ENCODE results near the gene MGAT4A.
"Not testable (repeated sequence)": the region's sequence is repeated elsewhere in the genome, so short reads cannot be mapped to it uniquely, and the experiment has no call there.

MGAT4A gene

DNA sequence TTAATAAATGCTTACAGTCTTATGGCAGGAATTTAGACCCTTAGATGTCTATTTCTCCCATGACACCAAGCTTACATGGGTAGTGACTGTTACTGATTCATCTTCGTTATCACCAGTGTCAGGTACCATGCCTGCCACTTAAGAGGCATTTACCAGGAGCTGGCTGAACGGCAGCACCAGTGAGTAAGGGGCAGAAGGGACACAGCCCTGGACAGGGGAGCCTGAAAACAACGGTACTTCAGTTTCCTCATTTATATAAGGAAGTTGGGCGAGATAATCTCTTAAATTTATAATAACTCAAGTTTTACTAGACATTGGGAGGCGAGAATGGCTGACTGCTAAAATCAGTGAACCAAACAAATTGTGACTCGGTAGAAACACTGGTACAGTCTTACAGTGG, 123.8 kb downstream of the MGAT4A start:
- no peak for DNase-seq (ENCODE audit: low read depth)

DNA sequence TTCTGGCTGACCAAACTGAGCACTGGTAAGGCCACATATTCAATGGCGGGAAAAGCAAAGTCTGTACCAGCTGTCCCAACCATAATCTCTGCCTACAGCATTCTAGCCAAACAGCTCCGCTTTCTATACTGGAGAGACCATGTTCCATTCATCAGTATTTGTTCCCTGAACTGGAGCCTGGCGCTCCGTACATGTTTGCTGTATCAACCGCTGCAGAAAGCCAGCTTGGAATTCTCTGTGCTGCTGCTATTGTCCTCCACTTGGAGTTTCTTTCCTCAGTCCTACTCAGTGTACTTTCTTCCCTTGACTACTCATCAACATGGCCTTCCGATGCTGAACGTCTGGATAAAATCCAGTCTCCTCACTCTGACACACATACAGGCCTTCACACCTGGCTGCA, 124.5 kb downstream of the MGAT4A start:
- no peak for DNase-seq (ENCODE audit: low read depth)

- no peak for DNase-seq (ENCODE audit: low read depth)
Measured at GRCh38 chr2:98605076-98605475, 125.9 kb downstream of the MGAT4A start.

GRCh38 chr2:98604547-98604946, 126.4 kb downstream of the MGAT4A start:
- no peak for DNase-seq (ENCODE audit: low read depth)

- no peak for DNase-seq (ENCODE audit: low read depth)
Measured at GRCh38 chr2:98601532-98602132, 129.3 kb downstream of the MGAT4A start.

GRCh38 chr2:98598781-98599428, 132.0 kb downstream of the MGAT4A start:
- no peak for DNase-seq (ENCODE audit: low read depth)

DNA sequence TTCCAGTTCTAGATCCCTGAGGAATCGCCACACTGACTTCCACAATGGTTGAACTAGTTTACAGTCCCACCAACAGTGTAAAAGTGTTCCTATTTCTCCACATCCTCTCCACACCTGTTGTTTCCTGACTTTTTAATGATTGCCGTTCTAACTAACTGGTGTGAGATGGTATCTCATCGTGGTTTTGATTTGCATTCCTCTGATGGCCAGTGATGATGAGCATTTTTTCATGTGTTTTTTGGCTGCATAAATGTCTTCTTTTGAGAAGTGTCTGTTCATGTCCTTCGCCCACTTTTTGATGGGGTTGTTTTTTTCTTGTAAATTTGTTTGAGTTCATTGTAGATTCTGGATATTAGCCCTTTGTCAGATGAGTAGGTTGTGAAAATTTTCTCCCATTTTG, 136.3 kb downstream of the MGAT4A start:
- DNase-seq (ENCODE audit: low read depth): not testable (repeated sequence)

DNA sequence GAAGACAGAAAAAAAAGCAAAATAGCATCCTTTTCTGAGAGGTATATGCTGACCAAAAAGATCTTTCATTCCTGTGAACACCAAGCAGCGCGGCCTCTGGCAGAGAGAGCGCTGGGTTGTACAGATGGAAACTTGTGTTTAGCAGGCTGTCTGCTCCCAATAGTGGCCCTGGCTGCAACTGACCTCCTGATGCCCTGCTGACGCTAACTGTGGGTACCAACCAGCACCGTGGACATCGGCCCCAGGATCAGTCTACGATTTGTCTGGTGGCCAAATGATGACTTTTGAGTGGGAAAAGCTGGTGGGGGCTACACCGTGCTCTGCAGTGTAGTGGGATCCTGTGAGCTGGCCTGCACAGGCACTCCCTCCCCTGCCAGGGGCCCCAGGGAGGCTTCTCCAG, 138.4 kb downstream of the MGAT4A start:
- DNase-seq (ENCODE audit: low read depth): no peak

- DNase-seq (ENCODE audit: low read depth): no peak
Measured at GRCh38 chr2:98589489-98589888, 141.4 kb downstream of the MGAT4A start.

GRCh38 chr2:98588880-98589431, 142.0 kb downstream of the MGAT4A start:
- no peak for DNase-seq (ENCODE audit: low read depth)

GRCh38 chr2:98586551-98587140, 144.3 kb downstream of the MGAT4A start:
- DNase-seq (ENCODE audit: low read depth): no peak

GRCh38 chr2:98585386-98585785, 145.5 kb downstream of the MGAT4A start:
- no peak for DNase-seq (ENCODE audit: low read depth)

DNA sequence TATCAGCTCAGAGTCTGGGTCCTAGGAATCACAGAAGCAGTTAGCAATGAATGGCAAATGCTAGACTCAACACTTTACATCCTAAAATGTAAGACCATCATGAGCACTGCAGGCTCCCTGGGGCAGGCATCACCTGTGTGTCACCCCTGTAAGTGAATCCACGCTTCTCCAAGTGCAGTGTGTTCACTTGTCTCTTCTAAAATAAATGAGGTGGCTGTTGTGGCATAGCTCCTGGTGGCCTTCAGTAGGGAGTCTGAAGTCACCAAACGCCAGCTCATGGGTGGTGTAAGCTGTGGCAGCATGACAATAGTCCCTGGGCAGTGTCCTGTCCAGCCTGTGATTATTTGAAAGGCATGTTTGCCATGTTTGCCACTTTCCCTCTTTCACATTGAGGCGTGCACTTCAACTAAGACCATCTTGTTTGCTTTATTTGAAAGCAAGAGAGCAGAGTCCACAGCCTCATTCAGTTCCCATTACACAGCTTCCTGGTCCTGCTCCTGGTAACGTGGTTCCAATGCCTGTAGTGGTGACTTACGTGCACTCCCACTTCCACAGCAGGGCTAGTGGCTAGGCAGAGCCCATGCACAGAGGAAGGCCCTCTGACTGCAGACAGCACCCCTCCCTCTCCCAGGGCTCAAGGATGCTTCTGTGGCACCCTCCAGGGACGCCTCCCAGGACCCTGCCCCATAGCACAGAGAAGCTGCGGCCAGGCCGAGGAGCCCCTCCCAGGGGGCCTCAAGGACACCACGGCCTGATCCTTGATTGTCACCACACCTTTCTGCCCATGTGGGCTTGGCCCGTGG, 146.9 kb downstream of the MGAT4A start:
- DNase-seq (ENCODE audit: low read depth): no peak

- no peak for DNase-seq (ENCODE audit: low read depth)
Measured at GRCh38 chr2:98583276-98583675, 147.7 kb downstream of the MGAT4A start.

DNA sequence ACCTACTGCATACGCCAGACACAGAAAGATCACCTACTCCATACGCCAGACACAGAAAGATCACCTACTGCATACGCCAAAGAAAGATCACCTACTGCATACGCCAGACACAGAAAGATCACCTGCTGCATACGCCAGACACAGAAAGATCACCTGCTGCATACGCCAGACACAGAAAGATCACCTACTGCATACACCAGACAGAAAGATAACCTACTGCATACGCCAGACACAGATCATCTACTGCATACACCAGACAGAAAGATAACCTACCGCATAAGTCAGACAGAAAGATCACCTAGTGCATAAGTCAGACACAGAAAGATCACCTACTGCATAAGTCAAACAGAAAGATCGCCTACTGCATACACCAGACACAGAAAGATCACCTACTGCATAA, 148.4 kb downstream of the MGAT4A start:
- DNase-seq (ENCODE audit: low read depth): no peak

DNA sequence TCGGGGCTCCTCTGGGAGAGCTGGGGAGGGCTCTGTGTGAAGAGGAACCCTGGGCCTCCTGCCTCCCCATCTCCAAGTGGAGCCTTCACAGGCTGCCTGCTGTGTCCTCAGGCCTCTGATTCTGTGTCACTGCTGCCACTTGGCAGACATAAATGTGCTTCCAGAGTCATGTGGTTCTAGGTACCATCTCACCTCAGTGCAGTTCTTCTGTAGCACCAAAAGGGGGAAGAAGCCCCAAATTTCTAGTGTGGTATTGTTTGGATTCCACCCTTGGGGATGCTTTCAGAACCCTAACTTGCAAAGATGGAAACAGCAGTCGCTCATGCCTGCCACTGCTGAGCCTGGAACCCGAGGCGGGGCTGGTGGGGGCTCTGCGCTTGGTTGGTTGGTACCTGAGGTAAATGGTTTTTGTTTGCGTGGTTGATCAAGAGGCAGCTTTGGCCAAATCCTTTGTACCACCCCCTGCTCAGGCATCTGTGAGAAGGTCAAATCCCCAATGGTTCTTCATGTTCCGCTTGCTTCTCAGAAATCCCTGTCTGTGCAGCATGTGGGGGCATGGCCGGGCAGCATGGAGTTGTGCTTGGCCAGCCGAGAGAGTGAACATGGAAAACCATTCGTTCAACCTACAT, 150.2 kb downstream of the MGAT4A start:
- no peak for DNase-seq (ENCODE audit: low read depth)

- DNase-seq (ENCODE audit: low read depth): no peak
Measured at GRCh38 chr2:98579926-98580325, 151.0 kb downstream of the MGAT4A start.

GRCh38 chr2:98578231-98578630, 152.7 kb downstream of the MGAT4A start:
- DNase-seq (ENCODE audit: low read depth): no peak

DNA sequence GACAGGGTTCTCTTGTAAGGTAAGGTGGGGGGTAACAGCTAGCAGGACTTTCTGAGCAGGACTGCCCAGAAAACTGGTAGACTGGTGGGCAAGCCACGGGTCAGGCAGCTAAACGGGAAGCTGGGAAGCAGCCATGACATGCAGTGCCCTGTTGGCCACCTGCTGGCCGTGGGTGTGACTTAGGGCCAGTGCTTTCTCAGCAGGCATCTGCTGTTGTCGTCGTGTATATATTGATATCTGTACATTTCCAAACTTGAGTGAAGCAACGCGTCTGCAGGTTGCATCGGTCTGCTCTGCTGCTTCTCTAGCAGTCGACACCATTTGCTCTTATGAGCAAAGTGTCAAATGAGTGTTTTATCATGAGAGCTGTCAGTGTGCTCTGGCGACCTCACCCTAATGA, 153.6 kb downstream of the MGAT4A start:
- no peak for DNase-seq (ENCODE audit: low read depth)

DNA sequence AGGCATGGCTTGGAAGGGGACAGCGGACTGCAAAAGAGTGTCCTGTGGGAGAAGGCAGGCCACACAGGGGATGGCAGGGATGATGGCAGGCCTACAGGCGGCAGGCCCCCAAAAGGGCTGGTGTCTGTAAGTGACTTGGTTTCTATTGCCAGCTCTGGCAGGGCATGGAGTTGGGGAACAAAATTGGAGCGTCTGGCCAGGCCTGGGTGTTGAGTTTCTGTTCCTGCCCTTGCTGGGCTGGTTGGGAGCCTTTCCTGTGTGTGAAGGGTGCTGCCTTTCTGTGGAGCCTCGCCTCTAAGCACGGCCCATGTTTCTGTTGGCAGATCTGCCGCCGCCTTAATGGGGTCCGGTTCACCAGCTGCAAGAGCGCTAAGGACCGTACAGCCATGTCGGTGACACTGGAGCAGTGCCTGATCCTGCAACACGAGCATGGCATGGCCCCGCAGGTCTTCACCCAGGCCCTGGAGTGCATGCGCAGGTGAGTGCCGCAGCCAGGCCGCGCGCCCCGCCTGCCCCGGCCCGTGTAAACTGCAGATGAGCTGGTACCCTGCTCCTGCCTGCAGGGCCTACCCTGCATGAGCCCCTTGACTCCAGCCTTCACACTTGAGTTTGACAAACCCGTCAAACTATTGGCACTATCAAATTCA, 154.1 kb downstream of the MGAT4A start:
- no peak for DNase-seq (ENCODE audit: low read depth)

DNA sequence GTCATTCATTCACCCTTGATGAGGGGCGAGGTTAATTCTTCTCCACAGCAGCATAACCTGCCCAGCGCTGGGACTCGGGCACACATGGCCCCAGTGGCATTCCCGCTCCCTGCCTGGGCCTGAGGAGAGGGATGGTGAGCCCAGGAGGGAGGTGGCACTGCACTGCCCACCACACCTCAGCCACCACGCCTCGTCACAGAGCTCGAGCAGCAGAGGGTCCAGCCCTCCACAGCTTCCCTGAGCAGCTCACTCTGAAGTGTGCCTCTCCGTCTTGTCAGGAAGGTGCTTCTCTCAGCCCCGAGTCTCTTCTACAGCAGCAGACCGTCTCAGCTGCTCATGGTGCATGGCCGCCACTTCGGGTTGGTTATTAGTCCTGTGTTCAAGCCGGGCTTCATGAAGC, 157.5 kb downstream of the MGAT4A start:
- no peak for DNase-seq (ENCODE audit: low read depth)

DNA sequence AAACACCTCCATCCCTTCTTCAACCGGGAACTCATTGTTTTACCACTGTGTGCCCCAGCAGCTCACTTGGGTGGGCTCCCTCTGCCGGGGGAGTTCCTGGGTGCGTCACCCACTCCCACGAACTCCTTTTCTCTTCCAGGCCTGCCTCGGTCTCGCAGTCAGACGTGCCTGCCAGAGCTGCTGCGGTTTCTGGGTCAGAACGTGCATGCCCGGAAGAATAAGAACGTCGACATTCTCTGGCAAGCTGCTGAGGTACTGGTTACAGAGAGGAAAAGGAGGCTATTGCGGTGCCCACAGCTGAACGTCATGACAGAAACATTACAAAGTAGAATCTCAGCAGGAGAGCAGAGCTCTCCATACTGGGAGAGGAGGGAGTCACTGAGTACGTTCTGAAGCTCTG, 158.3 kb downstream of the MGAT4A start:
- DNase-seq (ENCODE audit: low read depth): no peak
